OCI-M2 (cell line): ENCODE results near the gene ANGPTL8.

ENCODE experiments used
- DNase-seq: peaks from one replicate; lab custom pipeline; 2025; ENCODE audit not compliant: unreplicated experiment; lab: John Stamatoyannopoulos, UW

The ANGPTL8 gene

GRCh38 chr19:11290256-11290655, 50.8 kb downstream of the ANGPTL8 start:
- no peak for DNase-seq

GRCh38 chr19:11291415-11291814, 52.0 kb downstream of the ANGPTL8 start:
- DNase-seq: no peak
